8988T (cell line): ENCODE results near the gene MTUS2.
A peak's percentile ranks its signal among the peaks of the same experiment; 100 is the strongest.

ENCODE experiments used
- DNase-seq: peaks from one replicate; pipeline ENCODE4 v3.0.0; 2011

Gene MTUS2

DNA sequence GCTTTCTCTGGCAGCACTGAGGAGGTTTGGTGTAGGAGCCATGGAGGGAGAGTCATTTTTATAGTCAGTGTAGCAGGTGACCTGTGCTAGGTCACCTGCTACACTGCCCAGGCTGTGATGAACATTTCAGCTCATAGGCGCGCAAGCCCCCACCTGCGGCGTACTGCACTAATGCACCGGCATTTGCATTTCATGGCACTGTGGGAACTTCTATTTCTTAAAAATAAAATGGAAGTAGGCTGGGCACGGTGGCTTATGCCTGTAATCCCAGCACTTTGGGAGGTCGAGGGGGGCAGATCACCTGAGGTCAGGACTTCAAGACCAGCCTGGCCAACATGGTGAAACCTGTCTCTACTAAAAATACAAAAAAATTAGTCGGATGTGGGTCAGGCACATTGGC is 674.4 kb downstream of the MTUS2 start:
- DNase-seq, result no peak

GRCh38 chr13:29496241-29496712 is 676.1 kb downstream of the MTUS2 start:
- no peak for DNase-seq

- no peak for DNase-seq
Measured at GRCh38 chr13:29497137-29497654, 677.1 kb downstream of the MTUS2 start.

- no peak for DNase-seq
Measured at GRCh38 chr13:29498426-29499040, 678.4 kb downstream of the MTUS2 start.

DNA sequence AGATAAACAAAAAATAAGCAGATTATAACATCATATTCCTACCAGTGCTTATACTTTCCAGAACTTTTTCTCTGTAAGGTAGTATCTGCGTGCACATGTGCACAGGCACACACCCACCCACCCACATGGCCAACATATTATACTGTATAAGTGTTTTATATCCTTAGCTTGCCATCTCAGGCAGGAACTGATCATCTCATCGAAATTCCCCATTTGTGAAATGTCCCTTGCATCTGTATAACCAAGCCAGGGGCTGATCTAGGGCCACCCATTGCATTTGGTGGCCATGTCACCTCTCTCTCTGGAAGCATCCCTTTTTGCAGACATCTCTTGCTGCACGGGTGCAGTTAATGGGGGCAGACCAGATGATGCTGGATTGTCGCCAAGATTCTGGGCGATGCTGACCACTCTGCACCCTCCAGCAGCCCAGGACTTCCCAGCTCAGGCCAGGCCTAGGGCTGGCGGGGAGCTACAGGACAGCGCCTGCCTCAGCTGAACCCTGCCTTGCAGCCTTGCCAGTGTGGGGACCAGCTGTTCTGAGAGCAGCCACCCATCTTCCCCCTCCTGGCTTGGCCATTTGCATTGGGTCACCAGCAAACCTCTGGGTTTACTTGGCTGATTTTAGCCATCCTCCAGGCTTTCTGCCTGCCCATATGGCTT is 679.5 kb downstream of the MTUS2 start:
- DNase-seq, result no peak

DNA sequence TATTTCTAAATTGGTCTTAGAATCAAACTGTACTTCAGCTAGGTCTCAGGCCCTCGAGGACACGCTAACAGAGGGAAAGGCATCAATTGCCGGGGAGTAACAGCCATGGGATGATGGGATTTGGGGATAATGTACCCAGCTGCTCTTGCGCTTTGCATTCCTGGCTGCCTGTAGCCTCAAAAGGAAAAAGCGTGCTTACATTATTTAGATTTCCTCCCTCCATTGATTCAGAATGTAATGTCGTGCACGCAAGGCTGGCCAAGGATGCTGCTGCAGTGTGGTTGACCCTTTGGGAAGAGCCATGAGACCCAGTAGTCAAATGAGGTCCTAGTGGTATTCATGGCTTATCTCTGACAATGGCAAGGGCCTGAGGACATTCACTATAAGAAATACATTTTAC is 680.2 kb downstream of the MTUS2 start:
- no peak for DNase-seq

- DNase-seq, result no peak
Measured at GRCh38 chr13:29501674-29502073, 681.5 kb downstream of the MTUS2 start.

DNA sequence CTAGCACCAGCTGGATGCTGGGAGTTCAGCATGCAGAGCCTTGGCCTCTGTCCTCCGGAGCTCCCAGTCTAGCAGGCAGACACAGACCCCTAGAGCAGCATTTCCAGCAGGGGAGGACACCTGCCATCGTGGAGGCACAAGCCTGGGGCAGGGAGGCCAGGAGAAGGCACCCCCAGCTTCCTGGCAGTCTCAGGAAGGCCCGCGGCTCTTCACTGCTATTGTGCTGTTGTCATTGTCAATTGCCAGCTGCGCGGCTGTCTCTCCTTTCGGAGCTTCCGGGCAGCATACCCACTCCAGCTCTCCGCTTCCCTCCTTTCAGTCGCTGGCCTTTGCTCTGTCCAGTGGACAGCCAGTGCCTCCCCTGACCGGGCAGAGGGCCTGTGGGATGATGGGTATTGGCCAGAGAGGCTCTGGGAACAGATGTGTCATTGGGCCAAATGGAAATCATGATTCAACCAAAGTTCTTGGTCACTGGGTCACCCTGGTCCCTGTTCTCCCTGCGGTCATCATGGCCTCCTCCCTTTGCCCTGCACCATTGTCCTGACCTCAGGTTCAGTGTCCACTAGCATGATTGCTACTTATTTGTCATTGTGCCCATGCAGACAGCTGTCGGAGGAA is 682.4 kb downstream of the MTUS2 start:
- no peak for DNase-seq

DNA sequence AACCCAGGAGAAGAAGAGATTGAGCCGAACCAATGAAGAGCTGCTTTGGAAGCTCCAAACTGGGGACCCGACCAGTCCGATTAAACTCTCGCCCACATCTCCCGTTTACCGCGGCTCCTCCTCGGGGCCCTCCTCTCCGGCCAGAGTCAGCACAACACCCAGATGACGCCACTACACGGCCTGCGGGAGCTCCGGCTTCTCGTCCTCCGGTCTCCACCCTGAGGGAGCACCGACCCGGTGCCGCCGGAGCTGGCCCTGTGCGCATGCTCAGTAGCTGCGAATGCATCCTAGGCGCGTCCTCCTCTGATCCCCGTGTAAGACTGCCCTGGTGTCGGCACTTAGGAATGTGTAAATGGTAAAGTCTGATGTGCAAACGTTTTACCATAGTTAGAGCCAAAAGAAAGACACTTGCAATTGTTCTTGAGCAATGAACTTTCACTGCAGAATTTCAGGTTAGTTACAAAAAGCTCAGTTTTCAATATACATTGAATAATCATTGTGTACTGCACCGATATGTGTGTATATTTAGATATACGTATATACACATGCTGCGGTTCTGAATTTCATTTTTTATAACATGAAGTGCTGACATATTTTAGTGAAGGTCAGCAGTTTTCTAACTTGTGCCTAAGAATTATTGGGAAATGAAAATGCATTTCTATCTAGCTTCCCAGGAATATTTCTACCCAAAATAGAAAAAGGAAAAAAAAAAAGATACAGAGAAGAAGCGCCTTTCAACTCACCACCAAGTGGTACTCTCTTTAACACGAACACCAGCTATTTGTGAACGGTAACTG is 683.1 kb downstream of the MTUS2 start:
- DNase-seq, result no peak

DNA sequence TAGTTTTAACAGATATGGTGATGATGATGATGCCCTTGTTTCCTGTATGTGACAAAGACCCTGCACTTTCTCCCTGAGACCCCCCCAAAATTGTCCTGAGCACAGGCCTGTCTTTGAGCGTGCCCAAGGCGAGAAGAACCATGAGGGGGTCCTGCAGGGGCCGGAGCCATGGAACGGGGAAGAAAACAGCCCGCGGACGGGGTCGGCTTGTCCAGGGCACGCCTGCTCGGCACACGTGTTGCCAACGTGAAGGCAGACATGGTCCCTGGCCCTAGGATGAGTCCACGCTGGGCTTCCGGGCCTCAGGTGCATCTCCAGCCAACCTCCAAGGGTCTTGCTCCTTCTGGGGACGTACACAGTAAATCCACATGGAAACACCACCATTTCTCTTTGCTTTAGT is 684.6 kb downstream of the MTUS2 start:
- DNase-seq, result no peak

DNA sequence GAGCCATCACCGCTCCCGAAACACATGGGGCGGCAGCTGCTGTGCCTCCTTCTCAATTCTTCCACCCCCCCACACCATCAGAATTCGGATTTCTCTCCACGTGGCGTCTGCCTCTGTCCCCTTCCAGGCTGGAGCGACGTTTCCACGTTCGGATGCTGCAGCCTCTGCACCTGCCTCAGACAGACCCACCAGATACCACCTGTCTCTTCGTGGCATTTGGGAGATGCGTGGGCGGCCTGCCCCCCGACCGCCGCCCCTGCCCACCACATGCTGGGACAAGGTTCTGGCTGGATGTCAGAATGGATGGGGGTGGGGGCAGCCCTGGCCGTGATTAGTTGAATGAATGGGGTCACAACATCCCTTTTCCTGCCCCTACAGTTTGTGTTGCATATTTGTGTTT is 685.4 kb downstream of the MTUS2 start:
- DNase-seq, result no peak

DNA sequence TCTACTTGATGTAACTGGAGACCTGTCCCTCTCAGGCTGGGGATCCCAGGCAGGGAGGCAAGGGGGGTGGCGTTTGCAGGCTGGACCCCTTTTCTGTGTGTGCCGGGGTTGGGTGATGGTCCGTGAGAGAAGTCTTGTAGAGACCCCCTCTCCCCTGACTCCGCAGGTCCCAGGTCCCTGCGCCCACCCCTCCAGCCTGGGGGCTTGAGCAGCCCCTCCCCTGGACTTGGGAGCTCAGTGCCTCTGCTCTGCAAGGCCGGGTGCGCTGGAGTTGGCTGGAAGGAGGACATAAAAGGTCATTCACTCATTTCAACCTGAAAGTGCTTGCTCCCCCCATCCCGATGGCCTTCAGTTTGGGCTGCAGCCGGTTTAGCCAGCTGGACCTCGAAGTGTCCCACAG is 685.8 kb downstream of the MTUS2 start:
- DNase-seq, result no peak

GRCh38 chr13:29507356-29507755 is 687.2 kb downstream of the MTUS2 start:
- no peak for DNase-seq

GRCh38 chr13:29508130-29508875 is 688.2 kb downstream of the MTUS2 start:
- DNase-seq, result peak; percentile 92

GRCh38 chr13:29508876-29509252 is 688.7 kb downstream of the MTUS2 start:
- no peak for DNase-seq

- DNase-seq, result no peak
Measured at GRCh38 chr13:29509999-29510589, 690.0 kb downstream of the MTUS2 start.

DNA sequence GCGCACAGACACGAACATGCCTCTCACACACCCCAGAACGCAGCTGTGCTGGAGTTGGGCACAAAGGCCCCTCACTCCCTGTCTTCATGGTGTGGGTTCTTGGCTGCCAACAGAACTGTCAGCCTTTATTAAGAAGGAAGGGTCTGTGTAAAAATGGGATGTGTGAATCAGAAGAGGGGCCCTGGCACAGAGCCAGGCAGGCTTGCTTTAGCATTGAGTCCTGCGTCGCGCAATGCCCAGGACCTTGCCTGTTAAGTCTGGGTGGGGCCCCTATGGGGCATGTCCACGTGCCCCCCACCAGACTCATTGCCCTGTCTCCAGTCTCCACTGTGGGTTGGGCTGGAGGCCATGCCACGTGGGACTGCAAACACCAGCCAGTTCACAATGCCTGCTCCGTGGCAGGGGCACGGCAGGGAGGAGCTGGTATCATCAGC is 690.5 kb downstream of the MTUS2 start:
- no peak for DNase-seq

DNA sequence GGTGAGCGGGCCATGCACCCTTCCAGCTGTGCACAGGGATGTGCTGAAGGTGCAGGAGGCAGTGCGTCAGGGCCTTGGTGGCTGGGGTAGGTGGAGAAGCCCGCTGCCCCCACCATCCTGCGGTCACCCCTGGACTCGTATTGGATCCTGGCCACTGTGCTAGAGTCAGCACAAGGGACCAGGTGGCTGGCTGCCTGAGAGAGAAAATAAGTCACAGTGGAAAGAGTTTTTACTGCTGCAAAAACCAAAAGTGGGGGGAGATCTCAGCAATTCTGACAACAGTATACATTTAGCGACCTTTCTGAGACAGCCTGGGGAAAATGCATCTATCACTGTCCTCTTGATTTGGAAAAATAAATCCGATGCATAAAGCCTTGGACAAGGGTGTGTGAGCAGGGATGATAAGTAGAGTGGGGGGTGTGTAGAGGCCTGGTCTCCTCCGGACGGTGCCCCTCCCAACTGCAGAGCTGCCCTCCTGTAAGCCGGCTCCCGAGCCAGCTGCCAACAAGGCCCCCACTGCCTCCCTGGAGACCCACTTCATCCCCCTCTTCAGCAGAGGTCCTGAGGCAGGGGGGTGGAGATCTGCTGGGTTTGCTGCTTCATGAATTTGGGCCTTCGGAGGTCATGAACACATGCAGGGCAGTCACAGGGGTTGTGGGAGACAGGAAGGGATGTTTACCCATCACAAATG is 691.1 kb downstream of the MTUS2 start:
- no peak for DNase-seq

DNA sequence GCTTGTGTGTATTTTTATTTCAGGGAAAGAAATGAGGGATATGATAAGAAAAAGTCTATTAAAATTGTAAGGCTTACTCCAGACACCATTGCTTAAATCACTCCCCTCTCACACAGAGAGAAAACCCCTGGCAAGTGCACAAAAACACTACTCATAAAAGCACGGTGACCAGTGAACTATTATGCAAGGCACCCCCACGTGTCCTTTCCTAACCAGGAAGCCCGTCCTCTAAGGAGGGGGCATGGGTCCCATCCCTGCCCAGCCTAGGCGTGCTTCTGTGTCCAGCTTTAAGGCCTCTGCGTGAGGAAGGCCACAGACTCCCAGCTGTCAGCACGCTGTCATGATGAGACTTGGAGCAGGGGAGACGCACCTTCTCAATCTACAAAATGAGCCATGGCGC is 691.8 kb downstream of the MTUS2 start:
- no peak for DNase-seq

- no peak for DNase-seq
Measured at GRCh38 chr13:29513002-29513980, 693.2 kb downstream of the MTUS2 start.
